GM15510 (cell line): Measurements from ENCODE around the gene KRTAP4-5.
"Not testable (repeated sequence)": the region's sequence is repeated elsewhere in the genome, so short reads cannot be mapped to it uniquely, and the experiment has no call there.

Experiments
- POLR2A ChIP-seq: IDR thresholded peaks from 3 replicates; pipeline ENCODE4 v1.6.1; 2011; ENCODE audit warnings: borderline replicate concordance; ENCODE audit not compliant: insufficient read length; ENCODE audit errors: extremely low read depth

The KRTAP4-5 gene

GRCh38 chr17:41117846-41118386 is 31.7 kb downstream of the KRTAP4-5 start, which contains the start of gene KRTAP4-11:
Gene KRTAP4-11 (minus strand): TSS chr17:41118373. CDS start chr17:41118315, 58 bp downstream.
- TF ChIP-seq POLR2A = not testable (repeated sequence)

DNA sequence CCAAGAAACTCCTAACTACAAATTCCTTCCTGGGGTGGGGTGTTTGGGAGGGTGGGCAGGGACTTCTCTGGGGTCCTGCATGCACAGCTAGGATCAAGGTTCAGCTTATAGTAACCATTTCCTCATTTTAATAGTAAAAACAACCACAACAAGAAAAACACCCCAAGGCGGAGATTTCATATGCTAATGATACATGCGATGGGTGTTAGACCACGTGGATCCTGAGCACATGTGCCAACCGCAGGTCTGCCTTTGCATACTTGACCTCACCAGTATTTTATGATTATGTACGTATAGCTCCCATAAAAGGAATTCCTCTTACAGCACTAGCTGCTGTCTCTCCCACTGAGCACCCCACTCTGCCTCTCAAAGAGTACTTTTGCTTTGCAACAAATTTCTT is 33.3 kb downstream of the KRTAP4-5 start:
- TF ChIP-seq POLR2A = no peak

DNA sequence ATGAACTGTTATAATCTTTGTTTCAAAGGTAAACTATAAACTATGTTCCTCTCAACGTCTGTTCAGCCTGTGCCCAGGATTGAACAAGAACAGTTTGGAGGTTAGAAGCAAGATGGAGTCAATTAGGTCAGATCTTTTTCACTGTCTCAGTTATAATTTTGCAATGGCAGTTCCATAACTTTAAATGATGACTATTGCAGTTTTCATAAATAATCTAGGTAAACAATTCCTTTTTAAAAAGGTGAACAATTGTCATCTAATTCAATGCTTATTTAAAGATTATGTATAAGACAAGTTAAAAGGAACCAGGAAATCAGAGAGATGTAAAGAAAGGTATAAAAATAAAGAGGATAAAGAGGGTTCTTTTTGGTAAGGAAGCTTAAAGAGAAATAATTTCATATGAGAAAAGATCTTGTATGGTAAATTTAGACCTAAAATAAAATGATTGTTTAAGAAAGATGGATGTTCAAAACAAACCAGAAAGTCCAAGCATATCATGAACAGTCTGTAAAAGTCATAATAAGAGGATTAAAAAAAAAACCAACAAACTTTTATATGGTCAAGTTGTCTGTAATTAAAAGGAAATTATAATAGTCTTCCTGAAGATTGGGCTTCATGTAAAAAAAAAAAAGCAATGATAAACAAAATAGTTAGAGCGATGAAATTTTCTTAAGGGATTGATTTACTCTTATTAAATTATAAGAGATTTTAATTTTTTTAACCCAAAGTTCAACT is 38.3 kb downstream of the KRTAP4-5 start:
- TF ChIP-seq POLR2A = no peak

DNA sequence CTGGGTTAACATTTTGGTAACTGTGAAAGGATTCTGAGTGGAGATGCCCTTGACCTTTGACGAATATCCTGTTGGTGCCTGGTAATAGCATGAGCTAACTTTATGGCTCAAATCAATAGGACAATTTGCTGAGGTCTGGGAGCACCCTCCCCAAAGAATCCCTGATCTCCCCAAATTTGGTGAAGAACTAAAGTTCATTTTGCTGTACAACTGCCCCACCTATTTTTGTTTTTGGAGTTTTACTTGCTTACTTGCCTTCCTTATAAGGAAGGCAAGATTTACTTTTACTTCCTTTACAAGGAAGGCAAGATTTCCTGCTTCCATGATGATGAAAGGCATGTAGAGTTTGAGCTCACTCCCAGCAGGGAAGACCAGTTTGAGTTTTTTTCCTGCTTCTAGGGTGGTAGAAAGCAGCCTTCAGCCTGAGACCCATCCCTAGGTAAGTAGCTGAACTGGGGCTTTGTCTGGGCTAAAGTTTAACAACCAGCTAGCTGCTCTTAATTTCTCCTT is 41.6 kb downstream of the KRTAP4-5 start:
- no peak for TF ChIP-seq POLR2A

DNA sequence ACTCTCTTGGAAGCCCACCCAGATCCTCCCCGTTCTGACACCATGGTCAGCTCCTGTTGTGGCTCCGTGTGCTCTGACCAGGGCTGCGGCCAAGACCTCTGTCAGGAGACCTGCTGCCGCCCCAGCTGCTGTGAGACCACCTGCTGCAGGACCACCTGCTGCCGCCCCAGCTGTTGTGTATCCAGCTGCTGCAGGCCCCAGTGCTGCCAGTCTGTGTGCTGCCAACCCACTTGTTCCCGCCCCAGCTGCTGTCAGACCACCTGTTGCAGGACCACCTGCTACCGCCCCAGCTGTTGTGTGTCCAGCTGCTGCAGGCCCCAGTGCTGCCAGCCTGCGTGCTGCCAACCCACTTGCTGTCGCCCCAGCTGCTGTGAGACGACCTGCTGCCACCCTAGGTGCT is 44.3 kb downstream of the KRTAP4-5 start, which contains the start of gene KRTAP4-9:
TSS of gene KRTAP4-9 (plus strand) at position 43 of the 400 bp plus-strand sequence. CDS start at position 43, 0 bp downstream.
- TF ChIP-seq POLR2A = not testable (repeated sequence)

- no peak for TF ChIP-seq POLR2A
These were observed 45.7 kb downstream of the KRTAP4-5 start for GRCh38 chr17:41103896-41104295.

- TF ChIP-seq POLR2A = no peak
These were observed 47.9 kb downstream of the KRTAP4-5 start, which contains the start of gene KRTAP4-16 for GRCh38 chr17:41101586-41102259. Gene KRTAP4-16 (minus strand): TSS chr17:41102209. CDS start chr17:41102209, 0 bp downstream.
